Amygdala (tissue), 56 donors: ENCODE measurements around the gene TJP1.
"Not testable (repeated sequence)": the region's sequence is repeated elsewhere in the genome, so short reads cannot be mapped to it uniquely, and the experiment has no call there.

ENCODE experiments used
- DNase-seq, 56 donors: peaks; one replicate each; lab custom pipeline; 2025; lab: John Stamatoyannopoulos, UW

TJP1 gene

GRCh38 chr15:29687204-29687815 lies 135.0 kb downstream of the TJP1 start:
- no peak for DNase-seq

GRCh38 chr15:29686445-29687203 lies 135.6 kb downstream of the TJP1 start:
- no peak for DNase-seq

GRCh38 chr15:29686079-29686425 lies 136.2 kb downstream of the TJP1 start:
- no peak for DNase-seq

- DNase-seq, result no peak
Measured at GRCh38 chr15:29685156-29686078, 136.9 kb downstream of the TJP1 start.

GRCh38 chr15:29682781-29683180 lies 139.5 kb downstream of the TJP1 start:
- no peak for DNase-seq

GRCh38 chr15:29682361-29682760 lies 139.9 kb downstream of the TJP1 start:
- no peak for DNase-seq

GRCh38 chr15:29681946-29682345 lies 140.3 kb downstream of the TJP1 start:
- DNase-seq, result no peak

GRCh38 chr15:29681166-29681845 lies 141.0 kb downstream of the TJP1 start:
- DNase-seq, result no peak

- no peak for DNase-seq
Measured at GRCh38 chr15:29680465-29681165, 141.7 kb downstream of the TJP1 start.

GRCh38 chr15:29678504-29679034 lies 143.7 kb downstream of the TJP1 start:
- no peak for DNase-seq

GRCh38 chr15:29677871-29678461 lies 144.3 kb downstream of the TJP1 start:
- DNase-seq, result no peak

- DNase-seq, result no peak
Measured at GRCh38 chr15:29677455-29677854, 144.8 kb downstream of the TJP1 start.

- DNase-seq, result peak in 3 of 56 donors; percentile 15 to 34 (median 19)
Measured at GRCh38 chr15:29676961-29677402, 145.3 kb downstream of the TJP1 start.

GRCh38 chr15:29676374-29676960 lies 145.8 kb downstream of the TJP1 start:
- DNase-seq, result not testable (repeated sequence)

- DNase-seq, result no peak
Measured at GRCh38 chr15:29675791-29676301, 146.4 kb downstream of the TJP1 start.

GRCh38 chr15:29674661-29675533 lies 147.4 kb downstream of the TJP1 start:
- DNase-seq, result peak in 9 of 56 donors; percentile 18 to 56 (median 37)

- no peak for DNase-seq
Measured at GRCh38 chr15:29672923-29673809, 149.1 kb downstream of the TJP1 start.
